A673 (cell line): Measurements from ENCODE around the gene TCF7L2. TPM values are rescaled to one million over a fixed set of nuclear protein-coding genes. Genes with fewer than 3 reads are reported as not detected.

Experiments used
- BruUV-seq: library from RNA; stranded (reverse); fragments of 400-500 nt; replicated peaks from 2 replicates; lab custom pipeline; 2021; lab: Mats Ljungman, UMichigan
- CTCF ChIA-PET: fragments of 300-600 bp; sonication (Branson Sonifier 250); formaldehyde crosslinking; loops from one replicate; lab custom pipeline; 2022; ENCODE audit warnings: antibody characterized with exemption; lab: Charles Lee
- POLR2A ChIA-PET: fragments of 300-600 bp; sonication (Branson Sonifier 250); formaldehyde crosslinking; loops from one replicate; lab custom pipeline; 2022; ENCODE audit warnings: antibody characterized with exemption; ENCODE audit not compliant: low non-redundant PET; lab: Charles Lee
- DNase-seq: peaks from one replicate; pipeline ENCODE4 v3.0.0-alpha.2; 2015; ENCODE audit warnings: low spot score
- H3K27ac ChIP-seq: fragments of 200-600 bp; sonication (generic); 2 replicates; pipeline ENCODE4 v1.5.1; 2016; ENCODE audit warnings: mixed run types, low read depth, mild to moderate bottlenecking, mixed read lengths, antibody characterized with exemption, low read length; ENCODE audit not compliant: poor library complexity, severe bottlenecking
- H3K27me3 ChIP-seq: fragments of 200-600 bp; sonication (generic); replicated peaks from 2 replicates; pipeline ENCODE4 v1.6.1; 2017; ENCODE audit warnings: mixed run types, low read depth, mild to moderate bottlenecking, mixed read lengths, antibody characterized with exemption, low read length; ENCODE audit not compliant: insufficient read depth, poor library complexity
- H3K36me3 ChIP-seq: fragments of 200-600 bp; sonication (generic); 2 replicates; pipeline ENCODE4 v1.6.1; 2016; ENCODE audit warnings: mixed run types, mild to moderate bottlenecking, mixed read lengths, antibody characterized with exemption, low read length; ENCODE audit not compliant: insufficient read depth, poor library complexity, severe bottlenecking
- H3K4me1 ChIP-seq: fragments of 200-600 bp; sonication (generic); 2 replicates; pipeline ENCODE4 v1.6.1; 2017; ENCODE audit warnings: mixed run types, mild to moderate bottlenecking, mixed read lengths, antibody characterized with exemption, low read length; ENCODE audit not compliant: insufficient read depth, poor library complexity, severe bottlenecking
- H3K4me3 ChIP-seq: fragments of 200-600 bp; sonication (generic); 2 replicates; pipeline ENCODE4 v1.5.1; 2016; ENCODE audit warnings: low read depth, mixed run types, mild to moderate bottlenecking, mixed read lengths, low read length; ENCODE audit not compliant: poor library complexity, severe bottlenecking
- H3K9me3 ChIP-seq: fragments of 200-600 bp; sonication (generic); 2 replicates; pipeline ENCODE4 v1.6.1; 2016; ENCODE audit warnings: mixed run types, low read depth, mild to moderate bottlenecking, mixed read lengths, antibody characterized with exemption, low read length; ENCODE audit not compliant: poor library complexity, severe bottlenecking
- EZH2 ChIP-seq: fragments of 200-600 bp; sonication (generic); IDR thresholded peaks from 2 replicates; pipeline ENCODE4 v1.6.1; 2017; ENCODE audit warnings: borderline replicate concordance, low read depth, mild to moderate bottlenecking, mixed read lengths, antibody characterized with exemption, low read length; ENCODE audit not compliant: poor library complexity, severe bottlenecking
- intact Hi-C: fragments of 100-400 bp; cut with micrococcal nuclease; formaldehyde crosslinking; loops from one replicate; pipeline ENCODE4 v1.10.0; 2022; ENCODE audit not compliant: unreplicated experiment
- total RNA-seq: library from RNA; stranded (reverse); gene quantifications from 2 replicates; pipeline ENCODE4 v1.2.3, GENCODE V29; 2021
- TF ChIP-seq, protein P1 (sequence below): fragments of 300-800, 200-600 bp; sonication (generic); conservative IDR thresholded peaks from 2 replicates; pipeline ENCODE4 v1.5.1; 2017; ENCODE audit warnings: low read depth, mild to moderate bottlenecking, antibody characterized with exemption, low read length, moderate library complexity, mixed read lengths

TCF7L2 gene
- total RNA-seq, 1 experiment from 2014 or later: 16.8 TPM

DNA sequence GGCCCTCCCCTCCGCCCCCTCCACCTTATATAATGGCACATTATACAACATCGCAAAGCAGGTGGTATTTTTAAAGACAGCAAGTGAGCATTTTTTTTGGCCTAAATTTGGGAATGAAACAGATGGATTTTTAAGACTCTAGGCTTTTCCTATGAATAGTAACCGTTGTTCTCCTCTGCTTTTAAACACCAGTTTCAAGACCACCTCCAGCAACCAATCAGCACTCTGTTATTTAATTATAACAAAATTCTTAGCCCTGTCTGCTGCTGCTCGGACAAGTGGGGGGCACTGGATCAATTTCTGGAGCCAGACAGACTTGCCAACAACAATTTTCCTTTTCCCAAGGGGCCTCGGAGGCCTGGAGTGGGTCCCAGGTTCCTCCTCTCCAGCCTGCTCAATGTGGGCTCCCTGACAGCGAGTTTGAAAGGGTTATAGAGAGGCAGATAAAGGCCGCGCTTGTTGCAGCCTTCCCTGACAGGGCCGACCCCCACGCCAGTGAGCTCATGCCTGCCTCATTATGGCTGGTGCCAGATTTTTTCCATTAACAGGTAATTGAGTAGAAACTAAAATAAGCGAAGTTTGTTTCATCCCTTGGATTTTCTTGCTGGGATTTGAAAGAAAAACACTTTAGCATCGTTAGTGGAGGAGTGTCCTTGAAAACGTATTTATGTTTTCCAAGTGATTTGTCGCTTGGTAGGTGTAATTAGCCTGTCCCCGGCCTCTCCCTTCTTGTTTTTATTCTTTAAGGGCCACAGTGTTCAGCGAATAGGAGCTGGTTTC is 227.3 kb downstream of the TCF7L2 start:
- POLR2A ChIA-PET: no interaction called here
- CTCF ChIA-PET: interaction anchor here (0.7 kb wide), 1 partner anchor 220 kb away, joined by 3 read pairs; no protein-coding TSS in a partner anchor
- no peaks in the 10 kb centered on the region for H3K4me1 ChIP-seq
- no peaks in the 10 kb centered on the region for H3K9me3 ChIP-seq
- H3K27me3 ChIP-seq: no peaks in the 10 kb centered on the region
- DNase-seq: no peak
- H3K36me3 ChIP-seq: no peaks in the 10 kb centered on the region
- TF ChIP-seq EZH2: no peak
- TF ChIP-seq, protein P1, sequence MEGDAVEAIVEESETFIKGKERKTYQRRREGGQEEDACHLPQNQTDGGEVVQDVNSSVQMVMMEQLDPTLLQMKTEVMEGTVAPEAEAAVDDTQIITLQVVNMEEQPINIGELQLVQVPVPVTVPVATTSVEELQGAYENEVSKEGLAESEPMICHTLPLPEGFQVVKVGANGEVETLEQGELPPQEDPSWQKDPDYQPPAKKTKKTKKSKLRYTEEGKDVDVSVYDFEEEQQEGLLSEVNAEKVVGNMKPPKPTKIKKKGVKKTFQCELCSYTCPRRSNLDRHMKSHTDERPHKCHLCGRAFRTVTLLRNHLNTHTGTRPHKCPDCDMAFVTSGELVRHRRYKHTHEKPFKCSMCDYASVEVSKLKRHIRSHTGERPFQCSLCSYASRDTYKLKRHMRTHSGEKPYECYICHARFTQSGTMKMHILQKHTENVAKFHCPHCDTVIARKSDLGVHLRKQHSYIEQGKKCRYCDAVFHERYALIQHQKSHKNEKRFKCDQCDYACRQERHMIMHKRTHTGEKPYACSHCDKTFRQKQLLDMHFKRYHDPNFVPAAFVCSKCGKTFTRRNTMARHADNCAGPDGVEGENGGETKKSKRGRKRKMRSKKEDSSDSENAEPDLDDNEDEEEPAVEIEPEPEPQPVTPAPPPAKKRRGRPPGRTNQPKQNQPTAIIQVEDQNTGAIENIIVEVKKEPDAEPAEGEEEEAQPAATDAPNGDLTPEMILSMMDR: no peak
- no TSS peak for BruUV-seq
- no peak overlapping the region for H3K27ac ChIP-seq
- no peak overlapping the region for H3K4me3 ChIP-seq
- intact Hi-C loops: no loop called here

DNA sequence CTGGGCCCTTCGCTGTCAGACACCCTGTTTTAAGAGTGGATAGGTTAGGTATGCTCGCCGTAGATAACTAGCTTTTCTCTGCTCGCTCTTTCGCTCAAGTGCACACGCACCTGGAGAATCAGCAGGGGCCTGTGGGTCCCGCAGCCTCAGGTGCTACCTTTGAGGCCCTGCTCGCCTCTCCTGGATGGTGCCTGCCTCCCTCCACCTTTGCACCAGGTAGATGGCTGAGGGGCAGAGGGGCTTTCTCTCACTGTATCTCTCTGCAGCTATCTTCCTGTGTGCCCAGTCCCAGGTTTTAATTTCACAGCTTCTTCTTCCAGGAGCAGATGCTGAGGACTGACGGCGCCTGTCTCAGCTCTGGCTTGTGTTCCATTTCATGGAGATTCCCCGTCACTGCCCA is 227.9 kb downstream of the TCF7L2 start:
- no peak overlapping the region for H3K27ac ChIP-seq
- no peaks in the 10 kb centered on the region for H3K9me3 ChIP-seq
- DNase-seq: no peak
- POLR2A ChIA-PET: no interaction called here
- H3K4me1 ChIP-seq: no peaks in the 10 kb centered on the region
- no peaks in the 10 kb centered on the region for H3K27me3 ChIP-seq
- H3K36me3 ChIP-seq: no peaks in the 10 kb centered on the region
- CTCF ChIA-PET: no interaction called here
- TF ChIP-seq, protein P1: no peak
- no peak for TF ChIP-seq EZH2
- no TSS peak for BruUV-seq
- intact Hi-C loops: no loop called here
- H3K4me3 ChIP-seq: no peak overlapping the region

DNA sequence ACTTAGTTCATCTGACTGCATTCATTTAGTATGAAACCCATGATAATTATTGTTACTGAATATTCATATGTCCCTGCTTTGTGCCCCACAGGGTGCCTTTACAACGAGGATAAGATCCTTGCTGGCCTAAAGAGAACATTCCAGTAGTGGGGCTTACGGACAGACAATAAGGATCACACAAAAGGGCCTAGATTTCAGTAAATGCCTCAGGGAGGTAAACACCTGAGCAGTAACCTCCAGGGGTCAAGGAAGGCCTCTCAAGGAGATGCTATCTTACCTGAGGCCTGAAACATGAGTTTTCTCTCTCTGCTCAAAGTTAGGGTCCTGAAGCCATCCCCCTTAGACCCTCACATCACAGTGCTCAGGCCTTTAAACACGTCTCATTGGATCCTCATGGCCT is 228.7 kb downstream of the TCF7L2 start:
- Histone ChIP-seq H3K4me1 (no peaks in the 10 kb centered on the region), H3K4me3 (no peak overlapping the region), H3K9me3 (no peaks in the 10 kb centered on the region), H3K27me3 (no peaks in the 10 kb centered on the region), H3K36me3 (no peaks in the 10 kb centered on the region), H3K27ac (no peak overlapping the region)
- ChIA-PET POLR2A (no interaction called here), CTCF (no interaction called here)
- no TSS peak for BruUV-seq
- DNase-seq: no peak
- intact Hi-C loops: no loop called here
- TF ChIP-seq, protein P1: no peak
- TF ChIP-seq EZH2: no peak
